OCI-LY7 (cell line): ENCODE data around the gene DYNC1I1. TPM values are rescaled to one million over a fixed set of nuclear protein-coding genes. Genes with fewer than 3 reads are reported as not detected.

ENCODE experiments used
- BruUV-seq: library from RNA; stranded (reverse); fragments of 400-500 nt; replicated peaks from 2 replicates; lab custom pipeline; 2021; lab: Mats Ljungman, UMichigan
- CTCF ChIA-PET: fragments of 300-600 bp; sonication (Branson Sonifier 250); formaldehyde crosslinking; loops from one replicate; lab custom pipeline; 2022; ENCODE audit warnings: antibody characterized with exemption; ENCODE audit not compliant: unreplicated experiment; lab: Charles Lee
- POLR2A ChIA-PET: fragments of 300-600 bp; sonication (Branson Sonifier 250); formaldehyde crosslinking; loops from one replicate; lab custom pipeline; 2022; ENCODE audit warnings: antibody characterized with exemption; lab: Charles Lee
- DNase-seq: peaks from one replicate; pipeline ENCODE4 v3.0.0-alpha.2; 2015; ENCODE audit warnings: low spot score
- H2AFZ ChIP-seq: fragments of 200-600 bp; sonication (generic), shearing (Covaris generic); 2 replicates; pipeline ENCODE4 v1.6.1; 2014; ENCODE audit warnings: mild to moderate bottlenecking, antibody characterized with exemption, low read length, moderate library complexity
- H3K27ac ChIP-seq: fragments of 200-600 bp; sonication (generic); 2 replicates; pipeline ENCODE4 v1.5.1; 2014; ENCODE audit warnings: mixed run types, low read depth, mild to moderate bottlenecking, moderate library complexity, low read length, inconsistent platforms; ENCODE audit not compliant: poor library complexity, severe bottlenecking
- H3K36me3 ChIP-seq: fragments of 200-600 bp; sonication (generic); 2 replicates; pipeline ENCODE4 v1.6.1; 2014; ENCODE audit warnings: mild to moderate bottlenecking, antibody characterized with exemption, low read length, moderate library complexity, mixed read lengths; ENCODE audit not compliant: insufficient read depth
- H3K4me1 ChIP-seq: fragments of 200-600 bp; sonication (generic); 2 replicates; pipeline ENCODE4 v1.5.1; 2014; ENCODE audit warnings: mild to moderate bottlenecking, low read length; ENCODE audit not compliant: insufficient read depth, poor library complexity, severe bottlenecking
- H3K4me2 ChIP-seq: fragments of 200-600 bp; sonication (generic); 2 replicates; pipeline ENCODE4 v1.6.1; 2014; ENCODE audit warnings: mild to moderate bottlenecking, low read length
- H3K4me3 ChIP-seq: fragments of 200-600 bp; sonication (generic); 2 replicates; pipeline ENCODE4 v1.5.1; 2014; ENCODE audit warnings: mild to moderate bottlenecking, low read depth, low read length; ENCODE audit not compliant: poor library complexity, severe bottlenecking
- H3K79me2 ChIP-seq: fragments of 200-600 bp; sonication (generic); 2 replicates; pipeline ENCODE4 v1.6.1; 2016; ENCODE audit warnings: low read depth, mild to moderate bottlenecking, low read length, moderate library complexity, mixed read lengths; ENCODE audit not compliant: insufficient read depth
- H3K9me2 ChIP-seq: fragments of 200-600 bp; sonication (generic); 2 replicates; pipeline ENCODE4 v1.6.1; 2016; ENCODE audit warnings: mild to moderate bottlenecking, low read length, mixed read lengths; ENCODE audit not compliant: insufficient read depth
- H3K9me3 ChIP-seq: fragments of 200-600 bp; sonication (generic); 2 replicates; pipeline ENCODE4 v1.6.1; 2014; ENCODE audit warnings: mild to moderate bottlenecking, mixed run types, low read length, mixed read lengths
- H4K20me1 ChIP-seq: fragments of 200-600 bp; sonication (generic); 2 replicates; pipeline ENCODE4 v1.6.1; 2014; ENCODE audit warnings: mild to moderate bottlenecking, antibody characterized with exemption, low read length, moderate library complexity, mixed read lengths; ENCODE audit not compliant: insufficient read depth
- CTCF ChIP-seq: fragments of 200-600 bp; sonication (generic); conservative IDR thresholded peaks from 2 replicates; pipeline ENCODE4 v1.5.1; 2014; ENCODE audit warnings: mild to moderate bottlenecking, antibody characterized with exemption, low read length, moderate library complexity, mixed read lengths
- EZH2phosphoT487 ChIP-seq: fragments of 200-600 bp; sonication (generic); IDR thresholded peaks from 2 replicates; pipeline ENCODE4 v1.6.1; 2018; ENCODE audit warnings: low read depth, borderline replicate concordance, mild to moderate bottlenecking, mixed run types, antibody characterized with exemption, low read length, moderate library complexity, mixed read lengths
- intact Hi-C: fragments of 100-400 bp; cut with micrococcal nuclease; formaldehyde crosslinking; loops from one replicate; pipeline ENCODE4 v1.10.0; 2022; ENCODE audit not compliant: unreplicated experiment
- total RNA-seq, 2 experiments: library from RNA; depleted of rRNA in 1 of 2; stranded (reverse); fragments of >200 nt in 1 of 2; shearing (Covaris generic) in 1 of 2; gene quantifications; 2 replicates each; pipeline ENCODE4 v1.2.3, GENCODE V29; 2014 to 2022

The DYNC1I1 gene
- total RNA-seq, 2 experiments from 2014 or later = not detected

- ChIA-PET CTCF (no interaction called here), POLR2A (no interaction called here)
- H3K9me2 ChIP-seq = no peaks in the 10 kb centered on the region
- no peak overlapping the region for H3K4me2 ChIP-seq
- intact Hi-C loops = no loop called here
- H3K79me2 ChIP-seq = no peaks in the 10 kb centered on the region
- DNase-seq = no peak
- no TSS peak for BruUV-seq
- H3K27ac ChIP-seq = no peak overlapping the region
- TF ChIP-seq EZH2phosphoT487 (no peak), CTCF (no peak)
- no peaks in the 10 kb centered on the region for H4K20me1 ChIP-seq
- no peaks in the 10 kb centered on the region for H3K36me3 ChIP-seq
- H3K9me3 ChIP-seq = no peaks in the 10 kb centered on the region
- H3K4me1 ChIP-seq = no peaks in the 10 kb centered on the region
- no peak overlapping the region for H2AFZ ChIP-seq
- H3K4me3 ChIP-seq = no peak overlapping the region
These were observed 4.9 kb downstream of the DYNC1I1 start for GRCh38 chr7:95777269-95777668.

GRCh38 chr7:95780665-95781064 lies 8.3 kb downstream of the DYNC1I1 start:
- ChIA-PET CTCF (no interaction called here), POLR2A (no interaction called here)
- H4K20me1 ChIP-seq = no peaks in the 10 kb centered on the region

More at GRCh38 chr7:95780665-95781064, 8.3 kb downstream of the DYNC1I1 start:
- no peak overlapping the region for H3K27ac ChIP-seq
- no peak overlapping the region for H3K4me3 ChIP-seq
- no peaks in the 10 kb centered on the region for H3K36me3 ChIP-seq
- H3K4me1 ChIP-seq = no peaks in the 10 kb centered on the region
- DNase-seq = no peak
- no peak overlapping the region for H3K4me2 ChIP-seq
- intact Hi-C loops = no loop called here
- BruUV-seq = no TSS peak
- TF ChIP-seq CTCF (no peak), EZH2phosphoT487 (no peak)
- no peaks in the 10 kb centered on the region for H3K9me3 ChIP-seq
- H3K79me2 ChIP-seq = no peaks in the 10 kb centered on the region
- no peaks in the 10 kb centered on the region for H3K9me2 ChIP-seq
- H2AFZ ChIP-seq = no peak overlapping the region
